Eye (tissue), 1 donor: ENCODE measurements around the gene CFAP299.

ENCODE experiments used
- DNase-seq: peaks from one replicate; pipeline ENCODE4 v3.0.0-alpha.2; 2015

CFAP299 gene

GRCh38 chr4:80452055-80452454 is 116.5 kb downstream of the CFAP299 start:
- DNase-seq, result no peak

GRCh38 chr4:80452768-80453167 is 117.2 kb downstream of the CFAP299 start:
- no peak for DNase-seq

GRCh38 chr4:80454040-80454439 is 118.5 kb downstream of the CFAP299 start:
- DNase-seq, result no peak

- DNase-seq, result no peak
These were observed 119.0 kb downstream of the CFAP299 start for GRCh38 chr4:80454556-80454955.

GRCh38 chr4:80459918-80460473 is 124.5 kb downstream of the CFAP299 start:
- no peak for DNase-seq

GRCh38 chr4:80461412-80461811 is 125.9 kb downstream of the CFAP299 start:
- DNase-seq, result no peak

GRCh38 chr4:80462621-80463091 is 127.1 kb downstream of the CFAP299 start:
- DNase-seq, result no peak

GRCh38 chr4:80463509-80463908 is 128.0 kb downstream of the CFAP299 start:
- DNase-seq, result no peak

GRCh38 chr4:80465238-80465637 is 129.7 kb downstream of the CFAP299 start:
- DNase-seq, result no peak

- no peak for DNase-seq
These were observed 130.2 kb downstream of the CFAP299 start for GRCh38 chr4:80465736-80466135.

- no peak for DNase-seq
These were observed 131.1 kb downstream of the CFAP299 start for GRCh38 chr4:80466618-80467017.

- peak; percentile 12 for DNase-seq
These were observed 136.2 kb downstream of the CFAP299 start for GRCh38 chr4:80471756-80472155.

GRCh38 chr4:80475236-80475635 is 139.7 kb downstream of the CFAP299 start:
- DNase-seq, result no peak

GRCh38 chr4:80475798-80476197 is 140.3 kb downstream of the CFAP299 start:
- DNase-seq, result no peak

- no peak for DNase-seq
These were observed 149.2 kb downstream of the CFAP299 start for GRCh38 chr4:80484712-80485111.

GRCh38 chr4:80486603-80487002 is 151.1 kb downstream of the CFAP299 start:
- DNase-seq, result no peak

- no peak for DNase-seq
These were observed 154.3 kb downstream of the CFAP299 start for GRCh38 chr4:80489798-80490197.

GRCh38 chr4:80492761-80493160 is 157.2 kb downstream of the CFAP299 start:
- DNase-seq, result no peak

GRCh38 chr4:80495865-80496264 is 160.3 kb downstream of the CFAP299 start:
- no peak for DNase-seq

GRCh38 chr4:80498725-80499124 is 163.2 kb downstream of the CFAP299 start:
- no peak for DNase-seq

GRCh38 chr4:80500613-80501012 is 165.1 kb downstream of the CFAP299 start:
- DNase-seq, result no peak

- DNase-seq, result no peak
These were observed 171.5 kb downstream of the CFAP299 start for GRCh38 chr4:80507077-80507476.

GRCh38 chr4:80507507-80507906 is 172.0 kb downstream of the CFAP299 start:
- DNase-seq, result no peak

GRCh38 chr4:80515496-80515895 is 180.0 kb downstream of the CFAP299 start:
- no peak for DNase-seq

- no peak for DNase-seq
These were observed 185.9 kb downstream of the CFAP299 start for GRCh38 chr4:80521438-80521837.
